CD4-positive, CD25-positive, alpha-beta regulatory T cell (primary cell): ENCODE results near the gene MMP7. TPM values are rescaled to one million over a fixed set of nuclear protein-coding genes. Genes with fewer than 3 reads are reported as not detected.

Experiments
- ATAC-seq, 2 donors: fragments of 150-1000 bp; cut with Tn5 transposase; one replicate each; pipeline ENCODE4 v1.10.0; 2021; ENCODE audit warnings: low read depth in 2 of 2, moderate number of reproducible peaks in 2 of 2, moderate library complexity in 1 of 2
- DNase-seq, 3 donors: peaks; one replicate each; pipeline versions ENCODE4 v3.0.0 to v3.0.0-alpha.2; 2012 to 2022; ENCODE audit warnings: mixed read lengths in 1 of 3
- H3K27ac ChIP-seq: one replicate; pipeline ENCODE4 v1.7.0; 2013; ENCODE audit warnings: mild to moderate bottlenecking, low read length; ENCODE audit not compliant: insufficient read depth, poor library complexity, severe bottlenecking
- H3K27me3 ChIP-seq: one replicate; pipeline ENCODE4 v1.7.0; 2013; ENCODE audit warnings: low read length; ENCODE audit not compliant: control insufficient read depth, insufficient read depth
- H3K36me3 ChIP-seq: one replicate; pipeline ENCODE4 v1.7.0; 2013; ENCODE audit warnings: mild to moderate bottlenecking, low read length, moderate library complexity; ENCODE audit not compliant: control insufficient read depth, insufficient read depth
- H3K4me1 ChIP-seq: 2 replicates; pipeline ENCODE4 v1.7.0; 2013; ENCODE audit warnings: mild to moderate bottlenecking, low read length; ENCODE audit not compliant: insufficient read depth, control insufficient read depth, poor library complexity, severe bottlenecking
- H3K4me3 ChIP-seq: one replicate; pipeline ENCODE4 v1.7.0; 2013; ENCODE audit warnings: low read depth, mild to moderate bottlenecking, low read length, moderate library complexity
- H3K9me3 ChIP-seq, 2 experiments: 1 replicate in 1 of 2; 2 replicates in 1 of 2; pipeline ENCODE4 v1.7.0; 2013; ENCODE audit warnings: low read length in 2 of 2, mild to moderate bottlenecking in 1 of 2, moderate library complexity in 1 of 2; ENCODE audit not compliant: control insufficient read depth in 2 of 2
- H3K27ac Mint-ChIP-seq, 3 donors: one replicate each; pipeline ENCODE4 v1.8.0; 2020 to 2022; ENCODE audit warnings: mild to moderate bottlenecking in 3 of 3, mixed read lengths in 3 of 3, moderate library complexity in 2 of 3
- H3K27me3 Mint-ChIP-seq: one replicate; pipeline ENCODE4 v1.8.0; 2022; ENCODE audit warnings: mild to moderate bottlenecking, mixed read lengths
- H3K36me3 Mint-ChIP-seq: one replicate; pipeline ENCODE4 v1.8.0; 2020; ENCODE audit warnings: mixed read lengths
- H3K4me1 Mint-ChIP-seq, 4 donors: one replicate each; pipeline ENCODE4 v1.8.0; 2020 to 2022; ENCODE audit warnings: mixed read lengths in 4 of 4, mild to moderate bottlenecking in 1 of 4
- H3K4me3 Mint-ChIP-seq, 4 donors: one replicate each; pipeline ENCODE4 v1.8.0; 2020 to 2022; ENCODE audit warnings: mild to moderate bottlenecking in 4 of 4, mixed read lengths in 4 of 4, moderate library complexity in 3 of 4
- H3K9me3 Mint-ChIP-seq, 7 donors: one replicate each; pipeline ENCODE4 v1.8.0; 2020 to 2022; ENCODE audit warnings: mixed read lengths in 7 of 7, mild to moderate bottlenecking in 3 of 7, moderate library complexity in 2 of 7
- polyA plus RNA-seq, 4 donors: library from polyadenylated mRNA; unstranded; fragments of 300-500 nt; fragmentation: Illumina TruSeq; gene quantifications; one replicate each; pipeline ENCODE4 v1.2.3, GENCODE V29; 2021
- total RNA-seq: library from RNA; stranded (reverse); gene quantifications from one replicate; pipeline ENCODE4 v1.2.3, GENCODE V29; 2022

Gene MMP7
- total and polyA plus RNA-seq, 5 donors from 2014 or later: 0.16 TPM; not detected in 4

DNA sequence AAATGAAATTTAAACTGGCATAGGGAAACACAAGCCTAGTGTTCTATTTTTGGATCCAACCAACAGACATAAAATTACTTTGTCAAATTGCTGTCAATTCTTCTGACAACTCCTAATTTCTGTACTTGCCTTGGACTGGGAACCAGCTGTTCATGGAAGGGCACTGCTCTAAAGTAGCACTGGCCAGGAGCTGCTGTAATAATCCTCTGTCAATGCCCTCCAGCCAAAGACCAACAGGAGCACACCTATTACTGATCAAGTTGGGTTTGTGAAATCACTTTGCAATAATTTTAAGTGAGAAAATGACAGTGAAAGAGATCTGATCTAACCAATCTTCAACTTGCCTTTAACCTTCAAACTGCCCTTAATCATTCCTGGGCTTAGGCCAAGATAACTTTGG lies 59.1 kb downstream of the MMP7 start:
- Mint-ChIP-seq H3K9me3 (no peaks in the 10 kb centered on the region), H3K36me3 (no peaks in the 10 kb centered on the region), H3K27me3 (no peaks in the 10 kb centered on the region), H3K27ac (peak overlapping the region; percentile 9 to 66 (median 60)), H3K4me1 (peaks cover 27 to 87% (median 52%) of the 10 kb centered on the region in 4 donors), H3K4me3 (no peak overlapping the region)
- H3K36me3 ChIP-seq: no peaks in the 10 kb centered on the region
- H3K4me1 ChIP-seq: peaks cover 30% of the 10 kb centered on the region
- no peak overlapping the region for H3K27ac ChIP-seq
- H3K4me3 ChIP-seq: no peak overlapping the region
- ATAC-seq (no peak), DNase-seq (no peak)
- no peaks in the 10 kb centered on the region for H3K27me3 ChIP-seq
- no peaks in the 10 kb centered on the region for H3K9me3 ChIP-seq

Other genes with a start within 250 kb of the MMP7 start
- gene BIRC3, start 213.3 kb downstream of the MMP7 start, total RNA-seq: 239 TPM
- 100 to 1,000 TPM; 107 to 151 (median 118) TPM for gene BIRC3, start 213.3 kb downstream of the MMP7 start, polyA plus RNA-seq
- gene BIRC2, start 183.5 kb downstream of the MMP7 start, total RNA-seq: 105 TPM
- gene BIRC2, start 183.5 kb downstream of the MMP7 start, polyA plus RNA-seq: 10 to 100 TPM; 33.0 to 48.3 (median 44.9) TPM
- gene TMEM123, start 78.0 kb downstream of the MMP7 start, total RNA-seq: 330 TPM
- 100 to 1,000 TPM; 583 to 771 (median 683) TPM for gene TMEM123, start 78.0 kb downstream of the MMP7 start, polyA plus RNA-seq
- not detected for gene MMP20, start 94.6 kb upstream of the MMP7 start, total RNA-seq
- not detected for gene MMP20, start 94.6 kb upstream of the MMP7 start, polyA plus RNA-seq
- not detected for gene MMP27, start 175.0 kb upstream of the MMP7 start, total RNA-seq
- gene MMP27, start 175.0 kb upstream of the MMP7 start, polyA plus RNA-seq: not detected
- gene MMP8, start 194.2 kb upstream of the MMP7 start, total RNA-seq: not detected
- not detected for gene MMP8, start 194.2 kb upstream of the MMP7 start, polyA plus RNA-seq
- gene MMP10, start 249.9 kb upstream of the MMP7 start, total RNA-seq: not detected
- not detected for gene MMP10, start 249.9 kb upstream of the MMP7 start, polyA plus RNA-seq